Left ventricle myocardium superior (tissue), 1 donor: ENCODE measurements around the gene SORCS2. TPM values are rescaled to one million over a fixed set of nuclear protein-coding genes. Genes with fewer than 3 reads are reported as not detected.
A peak's percentile ranks its signal among the peaks of the same experiment; 100 is the strongest.

Source experiments
- ATAC-seq: fragments of 200-7000 bp; cut with Tn5 transposase; one replicate; pipeline ENCODE4 v1.9.1; 2020; ENCODE audit warnings: mild to moderate bottlenecking, moderate library complexity
- DNase-seq: peaks from one replicate; pipeline ENCODE4 v3.0.0-alpha.2; 2020
- intact Hi-C: fragments of 100-400 bp; cut with micrococcal nuclease; formaldehyde crosslinking; loops from one replicate; pipeline ENCODE4 v1.11.0; 2022
- total RNA-seq: library from RNA; stranded (reverse); fragmentation: NEBNext Ultra II Directional; extraction: Animal tissue kit (Norgen Biotek cat#: 25700); gene quantifications from one replicate; pipeline ENCODE4 v1.2.1, GENCODE V29; 2021
- donor health status: DM: no; HTN: yes; CAD: no; lungs with severe emphysema.

SORCS2 gene
- total RNA-seq, 1 donor from 2014 or later = 1.5 TPM

- no peak for DNase-seq
- intact Hi-C loops = no loop called here
These were observed 11.4 kb upstream of the SORCS2 start for GRCh38 chr4:7180938-7181337.

DNA sequence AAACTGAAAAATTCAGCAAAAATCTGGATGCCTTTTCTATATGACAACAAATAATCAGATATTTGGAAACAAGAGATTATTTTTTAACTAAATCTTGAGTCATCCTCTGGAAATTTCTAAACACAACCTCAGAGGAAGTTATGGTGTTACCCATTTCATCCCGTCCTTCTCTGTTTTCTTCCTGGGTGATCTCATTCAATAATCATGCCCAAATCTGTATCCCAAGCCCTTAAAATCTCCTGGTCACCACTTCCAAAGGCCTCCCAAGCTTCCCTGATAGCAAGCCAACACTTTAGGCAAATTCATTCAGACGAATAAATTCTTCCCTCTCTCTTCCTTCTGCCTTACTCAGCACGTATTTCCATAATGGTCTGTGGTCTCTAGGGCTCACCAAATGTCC is 9.7 kb upstream of the SORCS2 start:
- intact Hi-C loops = no loop called here
- DNase-seq (no peak), ATAC-seq (no peak)

More at GRCh38 chr4:7180938-7181337, 11.4 kb upstream of the SORCS2 start:
- ATAC-seq = no peak

GRCh38 chr4:7183161-7183560 is 9.2 kb upstream of the SORCS2 start:
- ATAC-seq = no peak

DNA sequence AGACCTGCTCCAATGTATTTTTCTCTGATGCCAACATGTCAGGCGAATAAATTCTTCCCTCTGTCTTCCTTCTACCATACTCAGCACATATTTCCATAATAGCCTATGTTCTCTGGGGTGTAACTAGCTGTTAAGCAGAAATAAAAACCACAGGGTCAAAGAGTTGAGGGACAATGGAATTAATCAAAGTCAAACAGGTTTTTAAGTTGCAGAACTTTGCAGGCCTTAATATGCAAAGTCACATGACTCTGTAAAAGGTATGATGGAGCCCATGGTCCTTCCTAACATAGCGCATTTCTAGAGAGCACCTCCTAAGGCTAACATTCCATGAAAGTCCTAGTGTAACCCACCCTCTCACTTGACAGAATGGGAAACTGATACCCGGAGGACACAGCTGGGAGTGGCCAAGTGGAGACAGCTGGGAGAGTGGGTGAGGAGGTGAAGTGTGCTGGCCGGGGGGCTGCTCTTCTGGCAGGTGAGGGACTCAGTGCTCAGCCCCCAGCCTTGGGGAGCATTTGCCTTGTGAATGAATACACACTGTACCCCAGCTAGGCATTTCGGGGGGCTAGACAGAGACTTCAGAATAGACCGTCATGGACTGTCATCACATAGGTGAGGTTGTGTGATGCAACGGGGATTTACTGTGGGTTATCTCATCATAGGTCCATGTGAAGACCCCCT is 8.4 kb upstream of the SORCS2 start:
- no peak for DNase-seq
- intact Hi-C loops = no loop called here
- no peak for ATAC-seq

More at GRCh38 chr4:7183161-7183560, 9.2 kb upstream of the SORCS2 start:
- intact Hi-C loops = no loop called here
- DNase-seq = no peak

- intact Hi-C loops = no loop called here
- DNase-seq (no peak), ATAC-seq (no peak)
These were observed 6.8 kb upstream of the SORCS2 start for GRCh38 chr4:7185487-7186030.

DNA sequence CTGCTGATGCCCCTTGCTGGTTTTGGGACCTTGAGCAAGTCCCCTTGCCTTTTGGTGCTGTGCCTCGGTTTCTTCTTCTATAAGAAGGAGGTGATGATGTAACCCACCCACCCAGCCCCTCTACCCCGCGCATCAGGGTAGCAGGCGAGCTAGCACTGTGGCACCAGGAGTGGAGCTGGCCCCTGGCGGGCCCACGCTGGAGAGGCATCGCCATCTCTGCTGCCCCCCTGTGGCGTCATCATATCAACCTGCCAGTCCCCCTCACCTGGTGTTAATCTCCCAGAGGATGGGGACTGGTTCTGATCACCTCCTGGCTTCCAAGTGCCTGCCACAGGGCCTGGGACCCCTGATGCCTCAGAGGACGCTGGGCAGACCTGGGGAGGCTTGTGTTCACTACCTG is 6.3 kb upstream of the SORCS2 start:
- no peak for DNase-seq
- intact Hi-C loops = no loop called here
- peak; percentile 24 for ATAC-seq

GRCh38 chr4:7186516-7187167 is 5.7 kb upstream of the SORCS2 start:
- ATAC-seq (no peak), DNase-seq (no peak)
- intact Hi-C loops = no loop called here

DNA sequence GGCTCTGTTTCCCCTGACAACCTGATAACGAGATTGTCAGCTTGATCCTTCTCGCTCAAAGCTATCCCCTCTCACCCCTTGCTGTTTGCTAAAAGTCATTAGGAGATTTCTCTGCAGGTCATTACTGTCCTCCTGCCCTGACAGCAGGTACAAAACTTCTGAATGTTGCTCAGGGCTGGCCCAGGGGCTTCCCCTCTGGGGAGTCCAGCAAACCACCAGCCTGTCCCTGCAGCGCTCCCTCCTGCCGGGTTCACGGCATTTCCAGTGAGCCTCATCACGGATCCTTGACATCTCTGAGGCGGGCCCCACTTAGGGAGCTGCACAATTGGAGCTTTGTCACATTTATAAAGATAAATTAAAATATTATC is 5.2 kb upstream of the SORCS2 start:
- no peak for DNase-seq
- ATAC-seq = no peak
- intact Hi-C loops = no loop called here

GRCh38 chr4:7187691-7188090 is 4.6 kb upstream of the SORCS2 start:
- ATAC-seq = no peak
- no peak for DNase-seq
- intact Hi-C loops = no loop called here

DNA sequence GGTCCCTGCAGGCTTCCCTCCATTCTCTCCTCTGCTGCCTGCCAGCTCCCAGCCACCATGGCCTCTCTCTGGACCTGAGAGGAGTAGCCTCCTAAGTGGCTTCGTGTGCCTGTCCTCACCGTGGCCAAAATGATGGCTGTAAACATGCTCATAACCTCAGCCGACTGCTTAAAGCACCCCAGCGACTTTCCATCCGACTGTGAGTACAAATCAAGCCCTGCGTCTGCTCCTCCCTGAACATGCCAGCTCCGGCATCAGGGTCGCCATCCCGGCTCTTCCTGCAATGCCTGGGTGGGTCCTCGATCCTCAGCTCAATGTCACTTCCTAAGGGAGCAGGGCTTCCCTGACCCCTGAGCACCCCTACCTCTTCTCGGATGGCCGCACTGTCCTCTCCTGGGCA is 3.3 kb upstream of the SORCS2 start:
- no peak for ATAC-seq
- intact Hi-C loops = no loop called here
- DNase-seq = no peak

- intact Hi-C loops = loop anchor here (10.0 kb wide), 1 partner anchor 105 kb away; no protein-coding TSS in a partner anchor
- ATAC-seq (no peak), DNase-seq (no peak)
These were observed 2.7 kb upstream of the SORCS2 start for GRCh38 chr4:7189475-7190277.

DNA sequence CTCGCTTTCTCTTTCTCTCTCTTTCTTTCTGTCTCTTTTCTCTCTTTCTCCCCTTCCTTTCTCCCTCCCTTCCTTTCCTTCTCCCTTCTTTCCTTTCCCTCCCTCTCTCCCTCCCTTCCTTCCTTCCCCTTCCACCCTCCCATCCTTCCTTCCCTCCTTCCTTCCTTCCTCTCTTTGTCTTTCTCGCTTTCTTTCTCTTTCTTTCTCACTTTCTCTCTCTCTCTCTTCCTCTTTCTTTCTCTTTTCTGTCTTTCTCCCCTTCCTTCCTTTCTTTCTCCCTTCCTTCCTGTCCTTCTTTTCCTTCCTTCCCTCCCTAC is 2.1 kb upstream of the SORCS2 start:
- intact Hi-C loops = loop anchor here (10.0 kb wide), 1 partner anchor 105 kb away; no protein-coding TSS in a partner anchor
- ATAC-seq (no peak), DNase-seq (no peak)

- DNase-seq = no peak
- intact Hi-C loops = loop anchor here (10.0 kb wide), 1 partner anchor 104 kb away; no protein-coding TSS in a partner anchor
- ATAC-seq = no peak
These were observed 1.4 kb upstream of the SORCS2 start for GRCh38 chr4:7190691-7191545.

DNA sequence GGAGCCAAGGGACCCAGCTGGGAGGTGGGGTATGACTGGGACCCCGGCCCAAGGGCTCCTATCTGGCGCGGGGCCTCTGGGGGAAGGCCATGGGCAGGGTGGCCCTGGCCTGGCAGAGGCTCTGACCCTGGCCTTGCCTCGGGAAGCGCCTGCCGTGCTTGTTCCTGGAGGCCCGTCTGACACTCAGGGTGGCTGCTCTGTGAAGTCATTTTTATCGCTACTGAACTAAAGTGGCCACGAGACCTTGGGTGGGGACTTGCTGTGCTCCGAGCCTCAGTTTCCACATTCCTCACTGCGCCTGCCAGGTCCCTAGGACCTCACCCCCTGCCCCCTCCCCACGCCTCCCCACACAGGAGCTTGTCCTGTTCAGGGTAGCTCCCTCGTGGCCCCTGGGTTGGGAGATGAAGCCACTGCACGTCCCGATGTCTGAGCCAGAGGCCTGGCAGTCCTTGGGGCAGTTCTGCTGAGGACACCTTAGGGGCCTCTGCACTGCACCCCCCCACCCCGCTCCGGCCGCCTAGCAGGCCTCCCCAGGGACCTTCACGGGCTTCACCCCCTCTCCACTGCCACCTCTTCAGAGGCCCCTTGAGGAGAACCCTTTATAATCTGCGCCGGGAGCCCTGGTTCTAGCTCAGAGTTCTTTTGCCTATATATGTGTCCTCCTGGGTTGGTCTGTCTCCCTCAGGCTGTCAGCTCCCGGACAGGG is 639 bp upstream of the SORCS2 start:
- ATAC-seq (peak; percentile 3), DNase-seq (no peak)
- intact Hi-C loops = loop anchor here (10.0 kb wide), 1 partner anchor 103 kb away; no protein-coding TSS in a partner anchor

DNA sequence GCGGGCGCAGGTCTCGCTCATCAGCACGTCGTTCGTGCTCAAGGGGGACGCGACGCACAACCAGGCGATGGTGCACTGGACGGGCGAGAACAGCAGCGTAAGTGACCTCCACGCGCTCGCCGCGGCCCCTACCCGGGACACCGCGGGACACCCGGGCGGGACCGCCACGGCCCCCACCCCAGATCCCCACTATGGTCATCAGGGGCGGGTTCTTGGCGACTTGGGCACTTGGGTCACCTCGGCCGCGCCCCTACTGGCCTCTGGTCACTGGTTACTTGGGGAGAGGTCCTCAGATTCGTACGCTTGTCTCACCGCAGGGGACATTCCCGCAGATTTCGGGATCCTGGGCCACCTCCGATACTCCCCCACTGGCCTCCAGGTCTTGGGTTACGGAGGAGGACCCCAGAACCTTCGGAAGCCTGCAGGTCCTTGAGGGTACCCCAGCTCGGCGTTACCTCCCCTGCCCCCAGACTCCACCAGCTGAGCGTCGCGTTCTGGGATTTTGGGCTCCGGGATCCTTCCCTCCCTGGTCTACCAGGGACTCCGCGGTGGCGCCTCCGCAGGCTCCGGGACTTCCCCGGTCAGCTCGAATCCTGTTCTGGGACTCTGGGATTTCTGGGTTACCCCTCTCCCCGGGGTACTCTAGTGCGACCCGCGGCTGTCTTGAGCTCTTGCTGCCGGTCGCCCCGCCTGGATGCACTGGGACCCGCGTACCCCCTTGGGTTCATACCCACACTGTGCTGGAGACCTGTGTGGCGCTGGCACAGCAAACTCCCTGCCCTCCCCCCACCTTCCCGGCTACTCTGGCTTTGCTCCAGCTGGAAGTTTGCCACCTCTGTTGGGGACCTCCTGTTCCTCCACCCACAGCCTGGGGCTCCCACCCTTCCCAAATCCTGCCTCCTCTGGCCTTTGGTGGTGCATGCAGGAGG is 956 bp downstream of the SORCS2 start:
- ATAC-seq = peak; percentile 17
- intact Hi-C loops = loop anchor here (10.0 kb wide), 1 partner anchor 102 kb away; no protein-coding TSS in a partner anchor
- no peak for DNase-seq

DNA sequence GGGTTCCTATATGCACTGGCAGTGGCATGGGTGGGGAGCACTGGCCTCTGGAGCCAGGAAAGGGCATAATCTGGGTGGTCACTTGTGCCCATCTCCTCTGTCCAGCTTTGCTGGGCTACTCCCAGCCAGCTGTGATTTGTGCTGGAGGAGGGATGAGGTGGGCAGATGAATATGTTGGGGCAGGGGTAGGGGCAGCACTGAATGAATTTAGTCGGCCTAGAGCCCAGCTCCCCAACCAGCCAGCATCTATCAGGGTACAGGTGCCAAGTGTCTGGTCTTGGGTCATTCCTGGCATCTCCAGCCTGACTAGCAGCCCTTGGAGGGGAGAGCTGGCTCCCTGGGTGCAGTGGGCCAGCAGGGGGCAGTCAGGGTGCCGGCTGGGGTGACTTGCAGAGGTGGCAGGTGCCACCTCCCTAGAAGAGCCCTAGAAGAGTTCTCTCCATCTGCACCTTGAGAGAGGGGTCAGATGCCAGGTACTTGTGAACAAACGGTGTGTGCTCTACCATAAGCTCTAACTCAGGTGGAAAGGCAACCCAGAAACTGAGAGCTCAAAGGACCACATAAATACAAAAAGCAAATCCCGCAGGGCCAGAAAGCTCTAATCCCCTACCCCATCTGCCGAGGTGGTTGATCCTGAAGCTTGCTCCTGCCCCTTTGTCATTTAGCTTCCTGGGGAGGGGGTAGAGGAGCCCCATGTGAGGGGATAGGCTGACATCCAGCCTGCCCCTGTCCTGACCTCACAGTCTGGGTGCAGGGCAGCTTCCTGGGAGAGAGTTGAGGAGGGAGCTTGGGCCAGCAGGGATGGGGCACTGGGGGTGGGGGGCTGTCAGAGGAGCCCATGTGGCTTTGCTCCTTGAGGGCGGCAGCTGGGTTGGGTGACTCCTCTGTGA is 2.2 kb downstream of the SORCS2 start:
- ATAC-seq (peak; percentile 47), DNase-seq (peak; percentile 67)
- intact Hi-C loops = loop anchor here (10.0 kb wide), 1 partner anchor 100 kb away; no protein-coding TSS in a partner anchor
